Superior temporal gyrus (tissue), 1 donor: ENCODE measurements around the gene STX8.
"Not testable (repeated sequence)": the region's sequence is repeated elsewhere in the genome, so short reads cannot be mapped to it uniquely, and the experiment has no call there.

Experiments used
- DNase-seq: peaks from one replicate; pipeline ENCODE4 v3.0.0-alpha.2; 2016; ENCODE audit errors: extremely low spot score

The STX8 gene

GRCh38 chr17:9266031-9266680 is 309.5 kb downstream of the STX8 start:
- DNase-seq, result no peak

GRCh38 chr17:9261081-9262012 is 314.3 kb downstream of the STX8 start:
- DNase-seq, result no peak

- DNase-seq, result no peak
Measured at GRCh38 chr17:9259419-9259818, 316.2 kb downstream of the STX8 start.

GRCh38 chr17:9258115-9259015 is 317.3 kb downstream of the STX8 start:
- DNase-seq, result no peak

- DNase-seq, result not testable (repeated sequence)
Measured at GRCh38 chr17:9257630-9257965, 318.0 kb downstream of the STX8 start.

- DNase-seq, result no peak
Measured at GRCh38 chr17:9256751-9257629, 318.6 kb downstream of the STX8 start.

GRCh38 chr17:9256361-9256750 is 319.3 kb downstream of the STX8 start:
- no peak for DNase-seq

GRCh38 chr17:9255833-9256232 is 319.8 kb downstream of the STX8 start:
- peak; percentile 29 for DNase-seq

- DNase-seq, result no peak
Measured at GRCh38 chr17:9254841-9255240, 320.8 kb downstream of the STX8 start.

GRCh38 chr17:9253308-9253707 is 322.3 kb downstream of the STX8 start:
- DNase-seq, result no peak

GRCh38 chr17:9251273-9251672 is 324.3 kb downstream of the STX8 start:
- DNase-seq, result no peak

GRCh38 chr17:9249245-9249953 is 326.2 kb downstream of the STX8 start:
- DNase-seq, result no peak

GRCh38 chr17:9247401-9247938 is 328.1 kb downstream of the STX8 start:
- peak; percentile 33 for DNase-seq

- peak; percentile 42 for DNase-seq
Measured at GRCh38 chr17:9244066-9245052, 331.3 kb downstream of the STX8 start.

GRCh38 chr17:9242983-9243382 is 332.6 kb downstream of the STX8 start:
- DNase-seq, result no peak

GRCh38 chr17:9242497-9242881 is 333.1 kb downstream of the STX8 start:
- DNase-seq, result no peak

GRCh38 chr17:9241774-9242496 is 333.7 kb downstream of the STX8 start:
- DNase-seq, result no peak

- peak; percentile 26 for DNase-seq
Measured at GRCh38 chr17:9241371-9241712, 334.3 kb downstream of the STX8 start.
